ENCODE data around the gene THSD7A.

- no peak for TF ChIP-seq CTCF (conservative IDR thresholded peaks at IDR 0.05)
- TF ChIP-seq EZH2 (IDR thresholded peaks at IDR 0.05; ENCODE audit: low read depth), result no peak
These were observed 247.5 kb downstream of the THSD7A start for GRCh38 chr7:11584406-11585031.
